BJ (cell line): ENCODE measurements around the gene DPH7. TPM values are rescaled to one million over a fixed set of nuclear protein-coding genes. Genes with fewer than 3 reads are reported as not detected.

Experiments
- CTCF ChIA-PET: fragments of 350-600 bp; formaldehyde crosslinking; extraction: SDS; loops from one replicate; lab custom pipeline; 2021; ENCODE audit warnings: antibody characterized with exemption, inconsistent platforms; lab: Yijun Ruan, JAX
- POLR2A ChIA-PET: fragments of 300-600 bp; sonication (Branson Sonifier 250); formaldehyde crosslinking; extraction: SDS; loops from one replicate; lab custom pipeline; 2021; ENCODE audit warnings: antibody characterized with exemption; lab: Charles Lee
- DNase-seq: peaks from one replicate; pipeline ENCODE4 v3.0.0-alpha.2; 2011; ENCODE audit warnings: low read depth
- H3K27me3 ChIP-seq: 2 replicates; pipeline ENCODE4 v1.6.0; 2011; ENCODE audit warnings: low read length; ENCODE audit not compliant: control insufficient read depth, insufficient read depth
- H3K36me3 ChIP-seq: 2 replicates; pipeline ENCODE4 v1.5.1; 2011; ENCODE audit warnings: low read length; ENCODE audit not compliant: control insufficient read depth, insufficient read depth
- H3K4me3 ChIP-seq: 2 replicates; pipeline ENCODE4 v1.5.1; 2011; ENCODE audit warnings: low read depth, mild to moderate bottlenecking, control low read depth, low read length
- polyA plus RNA-seq: library from polyadenylated mRNA; depleted of rRNA; stranded (reverse); fragments of >200 nt; gene quantifications from 2 replicates; pipeline ENCODE4 v1.2.3, GENCODE V29; 2011
- TF ChIP-seq, protein P1 (sequence below): IDR thresholded peaks from 2 replicates; pipeline ENCODE4 v1.5.1; 2011; ENCODE audit warnings: low read depth, mild to moderate bottlenecking, control low read depth, inconsistent platforms, low read length, moderate library complexity; ENCODE audit not compliant: insufficient read depth

DPH7 gene
- polyA plus RNA-seq, 1 experiment: 29.4 TPM

DNA sequence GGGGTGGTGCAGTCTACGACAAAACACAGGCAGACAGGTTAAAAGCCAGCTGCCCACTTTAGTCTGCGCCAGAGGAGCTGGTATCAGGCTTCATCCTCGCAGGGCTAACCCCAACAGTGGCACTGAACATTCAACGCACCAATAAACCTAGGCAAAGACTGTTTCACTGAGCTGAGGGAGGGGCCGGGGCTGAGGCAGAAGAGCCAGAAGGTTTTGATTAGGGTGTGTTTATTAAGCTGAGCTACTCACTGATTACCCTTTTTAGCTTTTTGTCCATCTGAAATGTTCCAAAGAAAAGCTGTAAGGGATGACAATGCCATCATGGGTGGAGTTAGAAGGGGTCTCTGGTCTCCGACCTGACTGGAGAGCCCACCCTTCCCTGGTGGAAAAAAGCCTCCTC lies 10.2 kb upstream of the DPH7 start:
- TF ChIP-seq, protein P1, sequence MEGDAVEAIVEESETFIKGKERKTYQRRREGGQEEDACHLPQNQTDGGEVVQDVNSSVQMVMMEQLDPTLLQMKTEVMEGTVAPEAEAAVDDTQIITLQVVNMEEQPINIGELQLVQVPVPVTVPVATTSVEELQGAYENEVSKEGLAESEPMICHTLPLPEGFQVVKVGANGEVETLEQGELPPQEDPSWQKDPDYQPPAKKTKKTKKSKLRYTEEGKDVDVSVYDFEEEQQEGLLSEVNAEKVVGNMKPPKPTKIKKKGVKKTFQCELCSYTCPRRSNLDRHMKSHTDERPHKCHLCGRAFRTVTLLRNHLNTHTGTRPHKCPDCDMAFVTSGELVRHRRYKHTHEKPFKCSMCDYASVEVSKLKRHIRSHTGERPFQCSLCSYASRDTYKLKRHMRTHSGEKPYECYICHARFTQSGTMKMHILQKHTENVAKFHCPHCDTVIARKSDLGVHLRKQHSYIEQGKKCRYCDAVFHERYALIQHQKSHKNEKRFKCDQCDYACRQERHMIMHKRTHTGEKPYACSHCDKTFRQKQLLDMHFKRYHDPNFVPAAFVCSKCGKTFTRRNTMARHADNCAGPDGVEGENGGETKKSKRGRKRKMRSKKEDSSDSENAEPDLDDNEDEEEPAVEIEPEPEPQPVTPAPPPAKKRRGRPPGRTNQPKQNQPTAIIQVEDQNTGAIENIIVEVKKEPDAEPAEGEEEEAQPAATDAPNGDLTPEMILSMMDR: no peak
- POLR2A ChIA-PET: no interaction called here
- Histone ChIP-seq H3K4me3 (peak overlapping the region; percentile 70; the same call in 1 of the 2 replicates), H3K36me3 (peaks cover 26% of the 10 kb centered on the region), H3K27me3 (no peaks in the 10 kb centered on the region)
- CTCF ChIA-PET: interaction anchor here (2.6 kb wide), 1 partner anchor 10 kb away, joined by 26 read pairs; the partner anchor contains the start of gene DPH7
- no peak for DNase-seq

DNA sequence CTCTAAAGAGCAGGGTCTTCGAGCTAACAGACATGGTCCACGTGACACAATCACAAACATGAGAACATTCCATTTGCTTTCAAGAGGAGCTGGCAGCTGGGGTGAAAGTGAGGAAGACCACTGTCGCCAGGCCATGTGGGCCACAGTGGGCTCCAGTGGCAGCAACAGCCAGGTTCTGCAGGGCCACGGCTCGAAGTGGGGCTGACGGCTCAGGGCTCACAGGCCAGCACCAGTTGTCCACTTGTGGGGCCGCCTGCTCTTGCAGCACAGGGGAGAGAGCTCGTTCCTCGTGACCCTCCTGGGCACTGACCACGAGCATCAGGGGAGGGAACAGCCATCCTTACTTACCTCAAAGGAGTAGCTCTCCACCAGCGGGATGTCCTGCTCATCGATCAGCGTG lies 9.6 kb upstream of the DPH7 start:
- POLR2A ChIA-PET: no interaction called here

GRCh38 chr9:137586854-137587253 lies 8.1 kb upstream of the DPH7 start:
- DNase-seq: no peak
- TF ChIP-seq, protein P1: no peak
- no peaks in the 10 kb centered on the region for H3K27me3 ChIP-seq
- peaks cover 37% of the 10 kb centered on the region for H3K36me3 ChIP-seq
- H3K4me3 ChIP-seq: no peak overlapping the region
- ChIA-PET CTCF (interaction anchor here (1.3 to 2.6 kb wide), 2 partner anchors 8 to 14 kb away, joined by 4 to 26 read pairs; partner anchors contain the start of gene DPH7), POLR2A (no interaction called here)

More for the DNA sequence above, 9.6 kb upstream of the DPH7 start:
- CTCF ChIA-PET: interaction anchor here (1.0 to 2.6 kb wide), 5 partner anchors 9 to 85 kb away, joined by 3 to 26 read pairs (median 3); partner anchors contain the start of gene DPH7
- no peaks in the 10 kb centered on the region for H3K27me3 ChIP-seq
- H3K36me3 ChIP-seq: peaks cover 29% of the 10 kb centered on the region
- TF ChIP-seq, protein P1: no peak
- DNase-seq: no peak
- no peak overlapping the region for H3K4me3 ChIP-seq

DNA sequence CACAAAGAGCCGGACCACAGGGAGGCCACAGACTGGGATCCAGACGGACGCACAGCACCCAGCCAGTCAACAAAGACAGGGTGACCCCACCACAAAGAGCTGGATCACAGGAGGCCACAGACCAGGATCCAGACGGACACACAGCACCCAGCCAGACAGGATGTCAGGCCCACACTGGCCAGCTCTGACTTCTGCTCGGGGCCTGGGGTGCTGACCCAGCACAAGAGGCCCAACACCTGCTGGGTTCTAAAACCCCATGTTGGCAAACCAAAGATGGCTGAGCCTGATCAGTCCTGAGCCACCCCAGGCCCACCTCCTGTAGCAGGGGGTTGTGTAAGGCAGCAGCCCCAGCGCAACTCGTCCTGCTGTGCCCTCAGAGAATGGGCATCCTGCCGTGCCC lies 5.2 kb upstream of the DPH7 start:
- Histone ChIP-seq H3K4me3 (no peak overlapping the region), H3K27me3 (no peaks in the 10 kb centered on the region), H3K36me3 (peaks cover 51% of the 10 kb centered on the region)
- no peak for DNase-seq
- ChIA-PET POLR2A (no interaction called here), CTCF (no interaction called here)
- TF ChIP-seq, protein P1: no peak

GRCh38 chr9:137583347-137583746 lies 4.6 kb upstream of the DPH7 start:
- no peak for DNase-seq
- POLR2A ChIA-PET: no interaction called here
- H3K27me3 ChIP-seq: no peaks in the 10 kb centered on the region
- H3K36me3 ChIP-seq: peaks cover 50% of the 10 kb centered on the region
- CTCF ChIA-PET: no interaction called here
- no peak overlapping the region for H3K4me3 ChIP-seq
- TF ChIP-seq, protein P1: no peak
